HCT116 (cell line): ENCODE results near the gene NNT. TPM values are rescaled to one million over a fixed set of nuclear protein-coding genes. Genes with fewer than 3 reads are reported as not detected.
A peak's percentile ranks its signal among the peaks of the same experiment; 100 is the strongest.

Source experiments
- ATAC-seq: fragments of 200-7000 bp; cut with Tn5 transposase; 2 replicates; pipeline ENCODE4 v1.9.1; 2020; ENCODE audit warnings: mild to moderate bottlenecking, moderate library complexity
- BruUV-seq: library from RNA; stranded (reverse); fragments of 400-500 nt; replicated peaks from 2 replicates; lab custom pipeline; 2021; lab: Mats Ljungman, UMichigan
- CTCF ChIA-PET: fragments of 300-600 bp; sonication (Branson Sonifier 250); formaldehyde crosslinking; loops from one replicate; lab custom pipeline; 2021; ENCODE audit warnings: antibody characterized with exemption; lab: Charles Lee
- POLR2A ChIA-PET: fragments of 300-600, 350-600 bp; sonication (Branson Sonifier 250); formaldehyde crosslinking; loops from one replicate; lab custom pipeline; 2021; ENCODE audit warnings: antibody characterized with exemption; lab: Charles Lee
- RAD21 ChIA-PET, 2 experiments: fragments of 300-600 bp; sonication (Branson Sonifier 250); formaldehyde crosslinking; loops; one replicate each; lab custom pipeline; 2023; ENCODE audit warnings: low total read pairs in 2 of 2; ENCODE audit not compliant: uncharacterized antibody in 2 of 2, unreplicated experiment in 2 of 2, low non-redundant PET in 1 of 2; lab: Charles Lee
- DNase-seq: peaks from one replicate; pipeline ENCODE4 v3.0.0-alpha.2; 2010; ENCODE audit warnings: low read depth, low spot score
- H2AFZ ChIP-seq: fragments of 200-600 bp; shearing (Covaris generic), sonication (generic); 2 replicates; pipeline ENCODE4 v1.6.1; 2017; ENCODE audit warnings: low read depth, mixed run types, mixed read lengths, antibody characterized with exemption, low read length; ENCODE audit not compliant: poor library complexity, severe bottlenecking
- H3K27ac ChIP-seq: 2 replicates; pipeline ENCODE4 v1.5.1; 2012; ENCODE audit warnings: low read depth, low read length
- H3K27me3 ChIP-seq: fragments of 200-600 bp; sonication (generic); 2 replicates; pipeline ENCODE4 v1.6.1; 2016; ENCODE audit warnings: mixed run types, low read length, mixed read lengths; ENCODE audit not compliant: insufficient read depth
- H3K36me3 ChIP-seq, 2 experiments: fragments of 200-500 bp in 1 of 2; fragments of 200-600 bp in 1 of 2; sonication (Bioruptor generic) in 1 of 2; sonication (generic) in 1 of 2; 2 replicates each; pipeline versions ENCODE4 v1.5.1 to v1.6.1; 2014 to 2016; ENCODE audit warnings: low read length in 2 of 2, inconsistent platforms in 1 of 2, mixed read lengths in 1 of 2, mixed run types in 1 of 2; ENCODE audit not compliant: insufficient read depth in 2 of 2, control insufficient read depth in 1 of 2
- H3K4me1 ChIP-seq, 2 experiments: fragments of 200-600 bp in 1 of 2; sonication (generic) in 1 of 2; 2 replicates each; pipeline versions ENCODE4 v1.5.1 to v1.6.1; 2012 to 2017; ENCODE audit warnings: low read length in 2 of 2, inconsistent platforms in 1 of 2, mild to moderate bottlenecking in 1 of 2, mixed read lengths in 1 of 2, mixed run types in 1 of 2, moderate library complexity in 1 of 2; ENCODE audit not compliant: insufficient read depth in 2 of 2, control insufficient read depth in 1 of 2
- H3K4me2 ChIP-seq: fragments of 200-600 bp; sonication (generic); 2 replicates; pipeline ENCODE4 v1.6.1; 2017; ENCODE audit warnings: mixed run types, low read length, mixed read lengths
- H3K4me3 ChIP-seq, 2 experiments: fragments of 200-600 bp in 1 of 2; sonication (generic) in 1 of 2; replicated peaks in 1 of 2; 2 replicates each; pipeline ENCODE4 v1.5.1; 2011 to 2016; ENCODE audit warnings: low read length in 2 of 2, control low read depth in 1 of 2, low read depth in 1 of 2, mild to moderate bottlenecking in 1 of 2, mixed read lengths in 1 of 2, mixed run types in 1 of 2
- H3K79me2 ChIP-seq: fragments of 200-600 bp; sonication (generic); 2 replicates; pipeline ENCODE4 v1.6.1; 2017; ENCODE audit warnings: mild to moderate bottlenecking, mixed run types, low read length, moderate library complexity, mixed read lengths; ENCODE audit not compliant: insufficient read depth
- H3K9ac ChIP-seq: fragments of 200-600 bp; sonication (generic); 2 replicates; pipeline ENCODE4 v1.6.1; 2016; ENCODE audit warnings: low read length, mixed read lengths
- H3K9me2 ChIP-seq: fragments of 200-600 bp; sonication (generic), shearing (Covaris generic); 2 replicates; pipeline ENCODE4 v1.6.1; 2017; ENCODE audit warnings: mixed run types, mild to moderate bottlenecking, moderate library complexity; ENCODE audit not compliant: insufficient read depth
- H3K9me3 ChIP-seq, 2 experiments: fragments of 200-500 bp in 1 of 2; fragments of 200-600 bp in 1 of 2; sonication (Bioruptor generic) in 1 of 2; sonication (generic) in 1 of 2; 2 replicates each; pipeline ENCODE4 v1.6.1; 2014 to 2017; ENCODE audit warnings: low read length in 2 of 2, mixed read lengths in 2 of 2, inconsistent platforms in 1 of 2, low read depth in 1 of 2, mild to moderate bottlenecking in 1 of 2, mixed run types in 1 of 2, moderate library complexity in 1 of 2; ENCODE audit not compliant: control insufficient read depth in 1 of 2, insufficient read depth in 1 of 2
- H4K20me1 ChIP-seq: fragments of 200-600 bp; sonication (generic), shearing (Covaris generic); 2 replicates; pipeline ENCODE4 v1.6.1; 2017; ENCODE audit warnings: mixed run types, mild to moderate bottlenecking, moderate library complexity; ENCODE audit not compliant: insufficient read depth
- ATF3 ChIP-seq: IDR thresholded peaks from 2 replicates; pipeline ENCODE4 v1.6.1; 2012
- CBX3 ChIP-seq: IDR thresholded peaks from 2 replicates; pipeline ENCODE4 v1.6.1; 2012; ENCODE audit warnings: low read depth
- CEBPB ChIP-seq: IDR thresholded peaks from 2 replicates; pipeline ENCODE4 v1.6.1; 2012; ENCODE audit warnings: low read depth
- CTCF ChIP-seq, 3 experiments: fragments of 200-600 bp in 1 of 3; sonication (generic) in 1 of 3; IDR thresholded peaks in 2 of 3; conservative IDR thresholded peaks in 1 of 3; 2 replicates each; pipeline ENCODE4 v1.5.1; 2012 to 2017; ENCODE audit warnings: low read depth in 2 of 3, low read length in 2 of 3, antibody characterized with exemption in 1 of 3, borderline replicate concordance in 1 of 3, control low read depth in 1 of 3, mild to moderate bottlenecking in 1 of 3, mixed read lengths in 1 of 3, mixed run types in 1 of 3, moderate library complexity in 1 of 3; ENCODE audit not compliant: insufficient read depth in 1 of 3
- EGR1 ChIP-seq: IDR thresholded peaks from 2 replicates; pipeline ENCODE4 v1.6.1; 2012; ENCODE audit warnings: low read depth
- ELF1 ChIP-seq: IDR thresholded peaks from 2 replicates; pipeline ENCODE4 v1.6.1; 2012; ENCODE audit warnings: low read depth, borderline replicate concordance
- JUND ChIP-seq: IDR thresholded peaks from 2 replicates; pipeline ENCODE4 v1.6.1; 2012
- MAX ChIP-seq: IDR thresholded peaks from 2 replicates; pipeline ENCODE4 v1.6.1; 2012
- POLR2AphosphoS5 ChIP-seq: IDR thresholded peaks from 2 replicates; pipeline ENCODE4 v1.6.1; 2011; ENCODE audit warnings: mild to moderate bottlenecking, low read depth, low read length, moderate library complexity
- RAD21 ChIP-seq: IDR thresholded peaks from 2 replicates; pipeline ENCODE4 v1.6.1; 2012; ENCODE audit warnings: low read depth, mild to moderate bottlenecking
- SIN3A ChIP-seq: IDR thresholded peaks from 2 replicates; pipeline ENCODE4 v1.6.1; 2012; ENCODE audit warnings: low read depth
- SRF ChIP-seq: IDR thresholded peaks from 2 replicates; pipeline ENCODE4 v1.6.1; 2012; ENCODE audit warnings: low read depth
- TCF7L2 ChIP-seq: IDR thresholded peaks from 2 replicates; pipeline ENCODE4 v1.7.0; 2011; ENCODE audit warnings: borderline replicate concordance, inconsistent platforms; ENCODE audit not compliant: insufficient read depth, insufficient read length; ENCODE audit errors: extremely low read depth
- ZFX ChIP-seq: fragments of 450-650 bp; IDR thresholded peaks from 2 replicates; pipeline ENCODE4 v1.6.1; 2017
- intact Hi-C: fragments of 100-400 bp; cut with micrococcal nuclease; formaldehyde crosslinking; loops from 2 replicates; pipeline ENCODE4 v1.10.0; 2022
- total RNA-seq: library from RNA; stranded (reverse); gene quantifications from one replicate; pipeline ENCODE4 v1.2.1, GENCODE V29; 2021; ENCODE audit not compliant: unreplicated experiment

Gene NNT
- total RNA-seq, 1 experiment from 2014 or later = 0.32 TPM

DNA sequence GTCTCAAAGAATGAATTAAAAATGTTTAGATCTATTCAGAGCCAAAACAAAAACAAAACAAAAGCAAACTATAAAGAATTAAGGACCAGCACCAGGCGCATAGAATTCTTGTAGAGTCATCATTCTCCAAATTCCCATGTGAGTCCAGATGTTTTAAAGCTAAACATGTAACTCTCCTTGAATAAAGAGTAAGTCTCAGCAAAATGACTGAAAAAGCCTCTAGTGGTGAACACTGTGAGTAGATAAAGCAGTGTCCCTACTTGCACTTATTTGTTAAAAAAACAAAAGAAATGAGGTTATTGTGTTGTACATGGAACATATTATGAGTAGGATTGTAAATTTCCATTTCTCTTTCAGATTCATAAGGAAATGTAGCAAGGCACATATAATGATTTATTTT is 44.0 kb downstream of the NNT start:
- Histone ChIP-seq H3K4me2 (no peak overlapping the region), H3K27me3 (no peaks in the 10 kb centered on the region), H3K9me3 (no peaks in the 10 kb centered on the region), H3K9me2 (no peaks in the 10 kb centered on the region), H3K27ac (no peak overlapping the region), H4K20me1 (no peaks in the 10 kb centered on the region), H3K79me2 (no peaks in the 10 kb centered on the region), H3K36me3 (no peaks in the 10 kb centered on the region), H3K9ac (no peak overlapping the region), H3K4me3 (no peak overlapping the region), H3K4me1 (no peaks in the 10 kb centered on the region), H2AFZ (no peak overlapping the region)
- ATAC-seq = no peak; the same call in 1 of the 2 replicates
- no peak for DNase-seq
- ChIA-PET CTCF (interaction anchor here (2.2 kb wide), 1 partner anchor 16 kb away, joined by 13 read pairs; no protein-coding TSS in a partner anchor), RAD21 (no interaction called here), POLR2A (no interaction called here)
- BruUV-seq = no TSS peak
- intact Hi-C loops = no loop called here
- TF ChIP-seq SRF = no peak
- peak in 2 of 3 experiments; percentile 36 to 40; a peak in 4 of 6 replicates for TF ChIP-seq CTCF (IDR thresholded peaks at IDR 0.05 in 2 of 3, conservative IDR thresholded peaks at IDR 0.05 in 1 of 3; ENCODE audit: borderline replicate concordance in 1 of 3, insufficient read depth in 1 of 3, low read depth in 2 of 3, low read length in 2 of 3)
- TF ChIP-seq MAX = no peak

GRCh38 chr5:43647789-43648188 is 44.8 kb downstream of the NNT start:
- RAD21 ChIA-PET = no interaction called here
- H3K4me1 ChIP-seq = no peaks in the 10 kb centered on the region
- CTCF ChIA-PET = interaction anchor here (2.2 kb wide), 1 partner anchor 17 kb away, joined by 13 read pairs; no protein-coding TSS in a partner anchor
- no peak overlapping the region for H3K4me2 ChIP-seq
- H3K36me3 ChIP-seq = no peaks in the 10 kb centered on the region
- no peaks in the 10 kb centered on the region for H3K27me3 ChIP-seq
- no peak overlapping the region for H3K9ac ChIP-seq
- no peaks in the 10 kb centered on the region for H3K79me2 ChIP-seq
- H3K9me2 ChIP-seq = no peaks in the 10 kb centered on the region
- intact Hi-C loops = no loop called here
- H2AFZ ChIP-seq = no peak overlapping the region
- H3K4me3 ChIP-seq = no peak overlapping the region
- POLR2A ChIA-PET = no interaction called here
- DNase-seq (no peak), ATAC-seq (no peak)
- H3K27ac ChIP-seq = no peak overlapping the region
- no TSS peak for BruUV-seq
- no peaks in the 10 kb centered on the region for H4K20me1 ChIP-seq
- H3K9me3 ChIP-seq = no peaks in the 10 kb centered on the region
- TF ChIP-seq SRF (no peak), TCF7L2 (no peak), ATF3 (no peak), EGR1 (no peak), MAX (no peak), ZFX (no peak), SIN3A (no peak), CEBPB (no peak), CTCF (IDR thresholded peaks at IDR 0.05 in 2 of 3, conservative IDR thresholded peaks at IDR 0.05 in 1 of 3; ENCODE audit: borderline replicate concordance in 1 of 3, insufficient read depth in 1 of 3, low read depth in 2 of 3, low read length in 2 of 3) (no peak), ELF1 (no peak), POLR2AphosphoS5 (no peak), CBX3 (no peak), JUND (no peak), RAD21 (no peak)
